HG02943 (cell line): ENCODE data around the gene IL18BP.

Experiments used
- ATAC-seq: cut with Tn5 transposase; IDR thresholded peaks from one replicate; pipeline ENCODE4 v1.9.1; 2021; ENCODE audit warnings: mild to moderate bottlenecking, low read depth, moderate library complexity; ENCODE audit not compliant: unreplicated experiment

The IL18BP gene

DNA sequence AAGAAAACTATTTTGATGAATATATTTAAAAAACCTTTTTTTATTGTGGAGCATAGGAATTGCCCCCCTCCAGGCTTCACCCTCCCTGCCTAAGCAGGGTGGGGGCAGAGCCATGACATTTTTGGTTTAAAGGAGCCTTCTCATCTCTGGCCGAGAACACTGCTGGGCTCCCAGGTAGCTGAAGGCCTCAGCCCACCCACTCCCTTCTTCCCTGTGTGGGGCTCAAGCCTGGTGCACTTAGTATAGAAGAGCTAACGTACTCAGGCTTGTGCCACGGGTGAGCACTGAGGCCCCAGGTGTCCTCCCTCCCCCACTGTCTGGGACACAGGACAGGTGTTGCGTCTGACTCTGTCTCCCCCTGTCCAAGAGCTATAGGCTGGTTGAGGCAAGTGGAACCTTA lies 2.2 kb upstream of the IL18BP start:
- ATAC-seq = no peak

GRCh38 chr11:71996946-71997345 lies 1.8 kb upstream of the IL18BP start:
- no peak for ATAC-seq

DNA sequence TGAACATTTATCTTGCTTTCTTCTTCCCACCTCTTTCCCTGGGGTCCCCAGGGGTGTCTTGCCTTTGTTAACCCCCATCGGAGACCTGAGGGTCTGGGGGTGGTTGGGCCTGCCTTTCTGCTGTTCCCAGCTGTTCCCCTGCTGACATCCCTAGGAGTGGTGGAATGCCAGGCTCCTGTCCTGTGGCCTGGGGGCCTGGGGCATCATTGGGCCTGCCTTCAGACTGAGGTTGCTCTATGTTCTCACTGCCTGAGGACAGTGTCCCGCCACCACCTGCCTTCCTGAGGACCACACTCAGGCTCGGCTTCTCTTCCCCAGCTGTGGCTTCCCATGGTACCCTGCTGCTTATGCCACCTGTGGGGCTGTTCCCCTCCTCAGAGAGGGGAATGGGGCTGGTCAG lies 1.1 kb upstream of the IL18BP start:
- ATAC-seq = no peak

DNA sequence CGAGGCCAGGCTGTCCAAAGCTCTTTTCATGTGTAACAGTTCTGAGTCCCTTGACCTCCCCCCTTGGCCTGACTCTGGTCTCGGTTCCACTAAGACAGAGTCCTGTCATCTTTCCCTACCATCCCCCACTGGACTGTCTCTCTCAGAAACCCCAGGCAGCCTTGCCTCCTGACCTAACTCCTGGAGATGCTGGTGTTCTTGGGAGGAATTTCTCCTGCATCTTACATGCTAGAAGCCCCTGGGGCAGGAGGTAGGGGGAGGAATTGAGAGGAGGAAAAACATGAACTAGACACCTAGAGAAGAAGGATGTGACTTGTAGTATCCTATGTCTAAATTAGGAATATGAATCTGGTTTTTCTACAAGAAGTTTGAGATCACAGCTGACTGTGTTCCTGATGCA lies 648 bp upstream of the IL18BP start:
- no peak for ATAC-seq

DNA sequence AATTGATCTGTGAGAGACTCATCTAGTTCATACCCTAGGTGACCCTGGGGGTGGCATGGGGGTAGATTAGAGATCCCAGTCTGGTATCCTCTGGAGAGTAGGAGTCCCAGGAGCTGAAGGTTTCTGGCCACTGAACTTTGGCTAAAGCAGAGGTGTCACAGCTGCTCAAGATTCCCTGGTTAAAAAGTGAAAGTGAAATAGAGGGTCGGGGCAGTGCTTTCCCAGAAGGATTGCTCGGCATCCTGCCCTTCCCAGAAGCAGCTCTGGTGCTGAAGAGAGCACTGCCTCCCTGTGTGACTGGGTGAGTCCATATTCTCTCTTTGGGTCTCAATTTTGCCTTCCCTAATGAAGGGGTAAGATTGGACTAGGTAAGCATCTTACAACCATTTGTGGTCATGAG lies 653 bp downstream of the IL18BP start:
- no peak for ATAC-seq

GRCh38 chr11:71999798-72000197 lies 1.1 kb downstream of the IL18BP start:
- no peak for ATAC-seq

GRCh38 chr11:72000202-72000867 lies 1.6 kb downstream of the IL18BP start:
- ATAC-seq = no peak

DNA sequence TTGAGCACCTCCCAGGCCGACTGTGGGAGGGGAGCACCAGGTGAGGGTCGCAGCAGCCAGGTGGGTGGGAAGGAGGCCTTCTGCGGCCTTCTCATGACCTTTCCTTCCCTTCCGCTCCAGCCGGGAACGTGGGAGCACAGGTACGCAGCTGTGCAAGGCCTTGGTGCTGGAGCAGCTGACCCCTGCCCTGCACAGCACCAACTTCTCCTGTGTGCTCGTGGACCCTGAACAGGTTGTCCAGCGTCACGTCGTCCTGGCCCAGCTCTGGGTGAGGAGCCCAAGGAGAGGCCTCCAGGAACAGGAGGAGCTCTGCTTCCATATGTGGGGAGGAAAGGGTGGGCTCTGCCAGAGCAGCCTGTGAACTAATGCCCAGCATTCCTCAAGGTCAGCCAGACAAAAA lies 2.6 kb downstream of the IL18BP start:
- no peak for ATAC-seq

- no peak for ATAC-seq
Measured at GRCh38 chr11:72001834-72002591, 3.3 kb downstream of the IL18BP start.

GRCh38 chr11:72002841-72003775 lies 4.4 kb downstream of the IL18BP start:
- ATAC-seq = no peak

GRCh38 chr11:72003776-72004171 lies 5.1 kb downstream of the IL18BP start:
- no peak for ATAC-seq

DNA sequence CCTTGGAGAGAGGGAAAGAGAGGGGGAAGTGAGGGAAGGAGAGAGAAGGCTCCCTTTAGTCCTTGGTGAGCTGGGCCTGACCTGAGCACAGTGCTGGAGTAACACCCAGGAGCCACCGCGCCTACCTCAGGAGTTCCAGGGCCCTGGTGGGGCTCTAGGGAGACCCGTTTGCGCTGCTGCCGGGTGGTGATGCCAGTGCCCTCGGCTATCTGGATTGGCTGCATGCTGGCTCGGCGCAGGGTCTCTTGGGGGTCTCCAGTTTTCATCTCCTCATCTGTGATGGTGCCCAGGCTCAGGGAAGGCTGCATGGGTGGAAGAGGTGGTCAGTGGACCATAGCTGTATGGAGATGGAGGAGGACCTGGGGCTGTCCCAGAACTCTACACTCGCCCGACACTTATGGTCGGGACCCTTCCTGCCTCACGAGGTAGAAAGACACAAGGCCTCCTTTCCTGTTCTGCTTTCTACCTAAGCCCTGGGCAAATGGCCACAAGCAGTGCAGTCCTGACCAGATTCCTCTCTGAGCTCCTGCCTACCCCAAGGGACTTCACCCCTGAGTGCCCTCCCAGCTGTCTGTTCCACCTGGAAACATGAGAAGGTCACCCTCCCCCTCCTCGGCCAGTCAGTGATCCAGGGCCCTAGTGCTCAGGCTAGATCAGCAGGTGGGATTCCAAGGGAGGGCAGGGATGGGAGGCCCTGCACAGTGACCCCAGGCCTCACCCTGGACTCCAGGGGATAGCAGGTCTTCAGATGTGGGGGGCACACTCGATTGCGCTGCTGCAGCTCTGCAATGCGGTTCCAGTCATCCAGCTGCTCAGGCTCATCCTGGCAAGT lies 6.0 kb downstream of the IL18BP start:
- ATAC-seq = no peak

- no peak for ATAC-seq
Measured at GRCh38 chr11:72005347-72006260, 6.9 kb downstream of the IL18BP start.

GRCh38 chr11:72006309-72007088 lies 7.8 kb downstream of the IL18BP start:
- ATAC-seq = no peak

DNA sequence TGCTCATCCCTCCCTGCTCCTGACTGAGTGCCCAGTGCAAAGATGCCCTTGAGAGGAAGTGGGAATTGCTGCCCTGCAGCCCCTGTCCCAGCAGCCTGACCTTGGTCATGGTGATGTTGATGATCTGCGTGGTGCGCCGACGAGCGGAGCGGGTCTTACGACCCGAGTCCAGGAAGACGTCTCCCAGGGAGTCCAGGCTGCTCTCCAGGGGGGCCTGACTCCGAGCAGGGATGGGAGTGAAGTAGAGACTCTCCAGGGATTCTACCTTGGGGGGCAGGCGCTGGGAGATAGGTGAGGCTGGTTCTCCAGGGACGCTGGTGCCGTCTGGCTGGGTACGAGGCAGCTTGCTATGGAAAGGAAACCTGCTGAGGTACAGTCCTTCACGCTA lies 8.4 kb downstream of the IL18BP start:
- no peak for ATAC-seq

- no peak for ATAC-seq
Measured at GRCh38 chr11:72007587-72007986, 8.9 kb downstream of the IL18BP start.

DNA sequence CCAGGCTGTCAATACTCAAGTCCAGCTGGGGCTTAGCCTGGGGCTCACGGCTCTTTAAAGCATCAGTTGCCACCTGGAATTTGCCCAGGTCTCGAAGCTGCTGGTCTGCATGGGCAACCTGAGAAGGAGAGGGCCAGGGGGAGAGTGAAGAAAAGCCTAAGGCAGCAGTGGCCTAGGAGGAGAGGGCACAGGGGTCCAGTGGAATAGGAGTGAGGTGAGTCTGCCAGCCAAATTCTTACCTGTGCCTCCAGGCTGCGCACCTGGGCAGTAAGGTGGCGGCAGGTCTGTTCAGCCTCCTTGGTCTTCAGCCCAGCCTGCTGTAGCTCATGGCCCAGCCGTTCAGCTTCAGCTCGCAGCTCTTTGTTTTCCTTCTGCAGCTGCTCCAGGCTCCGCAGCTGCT lies 10.0 kb downstream of the IL18BP start:
- no peak for ATAC-seq

- no peak for ATAC-seq
Measured at GRCh38 chr11:72009156-72009555, 10.4 kb downstream of the IL18BP start.
